Neural cell (in vitro differentiated cells): ENCODE measurements around the gene SMARCB1.

Experiments
- EP300 ChIP-seq: fragments of 450-650 bp; conservative IDR thresholded peaks from 2 replicates; pipeline ENCODE4 v1.6.1; 2014; ENCODE audit warnings: antibody characterized with exemption, mild to moderate bottlenecking, moderate library complexity; ENCODE audit not compliant: poor library complexity, severe bottlenecking
- EZH2 ChIP-seq: fragments of 200-600, 300-800 bp; shearing (Covaris generic), sonication (generic); IDR thresholded peaks from 2 replicates; pipeline ENCODE4 v1.6.1; 2014; ENCODE audit warnings: antibody characterized with exemption, low read length, borderline replicate concordance, mild to moderate bottlenecking; ENCODE audit not compliant: insufficient read depth, poor library complexity, severe bottlenecking
- MXI1 ChIP-seq: fragments of 450-650 bp; conservative IDR thresholded peaks from 2 replicates; pipeline ENCODE4 v1.6.1; 2014; ENCODE audit warnings: antibody characterized with exemption, mild to moderate bottlenecking; ENCODE audit not compliant: poor library complexity, severe bottlenecking
- POLR2AphosphoS5 ChIP-seq: IDR thresholded peaks from 2 replicates; pipeline ENCODE4 v1.6.1; 2012
- RAD21 ChIP-seq: fragments of 450-650 bp; conservative IDR thresholded peaks from 2 replicates; pipeline ENCODE4 v1.6.1; 2014; ENCODE audit warnings: antibody characterized with exemption, mild to moderate bottlenecking, moderate library complexity
- TAF1 ChIP-seq: IDR thresholded peaks from 2 replicates; pipeline ENCODE4 v1.6.1; 2012; ENCODE audit warnings: low read depth
- TF ChIP-seq, protein P1 (sequence below): fragments of 450-650 bp; IDR thresholded peaks from 2 replicates; pipeline ENCODE4 v1.5.1; 2014; ENCODE audit warnings: antibody characterized with exemption, mild to moderate bottlenecking, moderate library complexity; ENCODE audit not compliant: poor library complexity, severe bottlenecking

DNA sequence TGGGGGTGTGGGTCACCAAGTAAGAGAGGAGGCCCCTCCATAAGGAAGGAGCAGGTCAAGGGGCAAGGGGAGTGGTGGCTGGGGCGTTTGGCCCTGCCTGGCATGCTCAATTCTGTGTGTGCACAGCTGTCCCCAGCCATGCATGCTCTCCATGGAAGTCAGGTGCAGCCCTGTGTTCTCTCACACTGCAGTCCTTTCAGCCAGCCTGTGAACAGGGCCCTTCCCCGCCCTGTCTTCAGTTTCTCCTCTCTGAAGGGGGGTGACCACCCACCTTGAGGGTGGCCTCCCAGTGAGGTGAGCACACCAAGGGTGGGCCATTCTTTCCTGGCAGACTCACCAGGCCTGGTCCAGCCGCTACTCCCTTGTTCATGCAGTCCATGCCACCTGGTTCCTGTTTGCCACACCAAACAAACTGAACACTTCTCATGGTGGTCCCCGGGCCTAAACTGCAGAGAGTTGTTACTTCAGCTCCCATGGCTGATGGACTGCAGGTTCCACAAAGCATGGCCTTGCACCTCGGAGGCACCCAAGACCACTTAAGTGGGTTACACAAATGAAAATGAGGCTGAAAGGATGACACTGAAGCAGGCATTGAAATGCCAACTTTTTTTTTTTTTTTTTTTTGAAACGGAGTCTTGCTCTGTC, 17.3 kb upstream of the SMARCB1 start:
- TF ChIP-seq, protein P1, sequence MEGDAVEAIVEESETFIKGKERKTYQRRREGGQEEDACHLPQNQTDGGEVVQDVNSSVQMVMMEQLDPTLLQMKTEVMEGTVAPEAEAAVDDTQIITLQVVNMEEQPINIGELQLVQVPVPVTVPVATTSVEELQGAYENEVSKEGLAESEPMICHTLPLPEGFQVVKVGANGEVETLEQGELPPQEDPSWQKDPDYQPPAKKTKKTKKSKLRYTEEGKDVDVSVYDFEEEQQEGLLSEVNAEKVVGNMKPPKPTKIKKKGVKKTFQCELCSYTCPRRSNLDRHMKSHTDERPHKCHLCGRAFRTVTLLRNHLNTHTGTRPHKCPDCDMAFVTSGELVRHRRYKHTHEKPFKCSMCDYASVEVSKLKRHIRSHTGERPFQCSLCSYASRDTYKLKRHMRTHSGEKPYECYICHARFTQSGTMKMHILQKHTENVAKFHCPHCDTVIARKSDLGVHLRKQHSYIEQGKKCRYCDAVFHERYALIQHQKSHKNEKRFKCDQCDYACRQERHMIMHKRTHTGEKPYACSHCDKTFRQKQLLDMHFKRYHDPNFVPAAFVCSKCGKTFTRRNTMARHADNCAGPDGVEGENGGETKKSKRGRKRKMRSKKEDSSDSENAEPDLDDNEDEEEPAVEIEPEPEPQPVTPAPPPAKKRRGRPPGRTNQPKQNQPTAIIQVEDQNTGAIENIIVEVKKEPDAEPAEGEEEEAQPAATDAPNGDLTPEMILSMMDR, result no peak
- no peak for TF ChIP-seq EP300
- no peak for TF ChIP-seq POLR2AphosphoS5
- TF ChIP-seq TAF1, result no peak
- no peak for TF ChIP-seq EZH2
- TF ChIP-seq MXI1, result no peak
- no peak for TF ChIP-seq RAD21
